Measurements from ENCODE around the gene MYL10. TPM values are rescaled to one million over a fixed set of nuclear protein-coding genes. Genes with fewer than 3 reads are reported as not detected.

MYL10 gene
- polyA plus RNA-seq, 1 donor from 2014 or later, result not detected

DNA sequence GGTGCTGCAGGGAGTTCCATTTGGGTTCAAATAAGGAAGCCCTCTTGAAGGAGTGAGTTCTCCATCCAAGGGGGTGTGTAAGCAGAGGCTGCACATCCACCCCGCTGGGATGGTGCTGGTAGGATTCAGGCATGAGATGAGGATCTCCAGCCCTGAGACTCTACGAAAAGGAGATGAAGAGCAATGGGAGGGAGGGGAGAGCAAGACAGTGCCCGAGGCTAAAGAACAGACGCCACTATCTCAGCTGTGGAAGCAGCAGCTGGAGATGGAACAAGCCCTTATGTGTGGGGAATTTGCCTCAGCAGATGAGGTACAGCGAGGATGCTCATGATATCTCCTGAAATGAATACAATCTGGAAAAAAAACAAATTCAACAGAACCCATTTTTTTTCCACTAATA is 28.1 kb upstream of the MYL10 start:
- no peak overlapping the region for H3K9ac ChIP-seq (ENCODE audit: low read length)
- H3F3A ChIP-seq (ENCODE audit: insufficient read depth, low read length, poor library complexity, severe bottlenecking), result no peaks in the 10 kb centered on the region
- H4K20me1 ChIP-seq (ENCODE audit: insufficient read depth), result no peaks in the 10 kb centered on the region
- no peaks in the 10 kb centered on the region for H3K9me3 ChIP-seq (ENCODE audit: low read length)
- H3K27me3 ChIP-seq (ENCODE audit: insufficient read depth, low read depth, low read length), result no peaks in the 10 kb centered on the region
- H3K9me2 ChIP-seq (ENCODE audit: insufficient read depth, low read length), result no peaks in the 10 kb centered on the region
- H2AFZ ChIP-seq (ENCODE audit: low read depth, low read length), result no peak overlapping the region
- H3K4me2 ChIP-seq (ENCODE audit: low read length), result no peak overlapping the region
- H3K79me2 ChIP-seq (replicated peaks; ENCODE audit: insufficient read depth, low read length), result no peaks in the 10 kb centered on the region
- H3K4me3 ChIP-seq (ENCODE audit: low read length), result no peak overlapping the region
- no peak overlapping the region for H3K27ac ChIP-seq (ENCODE audit: low read length)
- no peaks in the 10 kb centered on the region for H3K36me3 ChIP-seq (ENCODE audit: insufficient read depth, low read length)
- TF ChIP-seq SMC3 (conservative IDR thresholded peaks at IDR 0.05; ENCODE audit: poor library complexity) (no peak), EP300 (conservative IDR thresholded peaks at IDR 0.05; ENCODE audit: poor library complexity, severe bottlenecking) (no peak), MXI1 (conservative IDR thresholded peaks at IDR 0.05; ENCODE audit: poor library complexity, severe bottlenecking) (no peak), POLR2AphosphoS5 (IDR thresholded peaks at IDR 0.05) (no peak), EZH2 (IDR thresholded peaks at IDR 0.05; ENCODE audit: borderline replicate concordance, insufficient read depth, low read length, poor library complexity, severe bottlenecking) (no peak), TAF1 (IDR thresholded peaks at IDR 0.05; ENCODE audit: low read depth) (no peak), RAD21 (conservative IDR thresholded peaks at IDR 0.05) (no peak)
- TF ChIP-seq, protein P1, sequence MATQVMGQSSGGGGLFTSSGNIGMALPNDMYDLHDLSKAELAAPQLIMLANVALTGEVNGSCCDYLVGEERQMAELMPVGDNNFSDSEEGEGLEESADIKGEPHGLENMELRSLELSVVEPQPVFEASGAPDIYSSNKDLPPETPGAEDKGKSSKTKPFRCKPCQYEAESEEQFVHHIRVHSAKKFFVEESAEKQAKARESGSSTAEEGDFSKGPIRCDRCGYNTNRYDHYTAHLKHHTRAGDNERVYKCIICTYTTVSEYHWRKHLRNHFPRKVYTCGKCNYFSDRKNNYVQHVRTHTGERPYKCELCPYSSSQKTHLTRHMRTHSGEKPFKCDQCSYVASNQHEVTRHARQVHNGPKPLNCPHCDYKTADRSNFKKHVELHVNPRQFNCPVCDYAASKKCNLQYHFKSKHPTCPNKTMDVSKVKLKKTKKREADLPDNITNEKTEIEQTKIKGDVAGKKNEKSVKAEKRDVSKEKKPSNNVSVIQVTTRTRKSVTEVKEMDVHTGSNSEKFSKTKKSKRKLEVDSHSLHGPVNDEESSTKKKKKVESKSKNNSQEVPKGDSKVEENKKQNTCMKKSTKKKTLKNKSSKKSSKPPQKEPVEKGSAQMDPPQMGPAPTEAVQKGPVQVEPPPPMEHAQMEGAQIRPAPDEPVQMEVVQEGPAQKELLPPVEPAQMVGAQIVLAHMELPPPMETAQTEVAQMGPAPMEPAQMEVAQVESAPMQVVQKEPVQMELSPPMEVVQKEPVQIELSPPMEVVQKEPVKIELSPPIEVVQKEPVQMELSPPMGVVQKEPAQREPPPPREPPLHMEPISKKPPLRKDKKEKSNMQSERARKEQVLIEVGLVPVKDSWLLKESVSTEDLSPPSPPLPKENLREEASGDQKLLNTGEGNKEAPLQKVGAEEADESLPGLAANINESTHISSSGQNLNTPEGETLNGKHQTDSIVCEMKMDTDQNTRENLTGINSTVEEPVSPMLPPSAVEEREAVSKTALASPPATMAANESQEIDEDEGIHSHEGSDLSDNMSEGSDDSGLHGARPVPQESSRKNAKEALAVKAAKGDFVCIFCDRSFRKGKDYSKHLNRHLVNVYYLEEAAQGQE (IDR thresholded peaks at IDR 0.05; ENCODE audit: borderline replicate concordance), result no peak
- TF ChIP-seq, protein P2, sequence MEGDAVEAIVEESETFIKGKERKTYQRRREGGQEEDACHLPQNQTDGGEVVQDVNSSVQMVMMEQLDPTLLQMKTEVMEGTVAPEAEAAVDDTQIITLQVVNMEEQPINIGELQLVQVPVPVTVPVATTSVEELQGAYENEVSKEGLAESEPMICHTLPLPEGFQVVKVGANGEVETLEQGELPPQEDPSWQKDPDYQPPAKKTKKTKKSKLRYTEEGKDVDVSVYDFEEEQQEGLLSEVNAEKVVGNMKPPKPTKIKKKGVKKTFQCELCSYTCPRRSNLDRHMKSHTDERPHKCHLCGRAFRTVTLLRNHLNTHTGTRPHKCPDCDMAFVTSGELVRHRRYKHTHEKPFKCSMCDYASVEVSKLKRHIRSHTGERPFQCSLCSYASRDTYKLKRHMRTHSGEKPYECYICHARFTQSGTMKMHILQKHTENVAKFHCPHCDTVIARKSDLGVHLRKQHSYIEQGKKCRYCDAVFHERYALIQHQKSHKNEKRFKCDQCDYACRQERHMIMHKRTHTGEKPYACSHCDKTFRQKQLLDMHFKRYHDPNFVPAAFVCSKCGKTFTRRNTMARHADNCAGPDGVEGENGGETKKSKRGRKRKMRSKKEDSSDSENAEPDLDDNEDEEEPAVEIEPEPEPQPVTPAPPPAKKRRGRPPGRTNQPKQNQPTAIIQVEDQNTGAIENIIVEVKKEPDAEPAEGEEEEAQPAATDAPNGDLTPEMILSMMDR (IDR thresholded peaks at IDR 0.05; ENCODE audit: poor library complexity, severe bottlenecking), result no peak

DNA sequence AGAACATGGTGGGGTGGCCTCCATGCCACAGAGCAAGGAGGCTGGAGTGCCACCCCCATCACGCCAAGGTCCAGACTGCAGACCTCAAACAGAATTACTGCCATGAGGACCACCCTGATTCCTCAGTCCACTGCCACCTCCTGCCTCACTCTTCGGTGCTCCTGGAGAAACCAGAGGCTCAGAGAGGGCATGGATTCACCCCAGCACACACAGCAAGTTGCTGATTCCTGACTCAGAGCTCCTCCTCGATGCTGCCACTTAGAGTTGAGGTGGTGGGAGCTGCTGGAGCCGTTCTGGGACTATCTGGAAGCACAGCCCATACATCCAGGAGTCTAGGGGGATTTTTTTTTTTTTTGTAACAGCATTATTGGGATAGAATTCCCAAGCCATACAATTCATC is 22.0 kb upstream of the MYL10 start:
- Histone ChIP-seq H3K4me2 (ENCODE audit: low read length) (no peak overlapping the region), H3K27me3 (ENCODE audit: insufficient read depth, low read depth, low read length) (no peaks in the 10 kb centered on the region), H3K27ac (ENCODE audit: low read length) (no peak overlapping the region), H3K36me3 (ENCODE audit: insufficient read depth, low read length) (no peaks in the 10 kb centered on the region), H3K9me2 (ENCODE audit: insufficient read depth, low read length) (no peaks in the 10 kb centered on the region), H3K9me3 (ENCODE audit: low read length) (no peaks in the 10 kb centered on the region), H3F3A (ENCODE audit: insufficient read depth, low read length, poor library complexity, severe bottlenecking) (no peaks in the 10 kb centered on the region), H2AFZ (ENCODE audit: low read depth, low read length) (no peak overlapping the region), H3K9ac (ENCODE audit: low read length) (no peak overlapping the region), H4K20me1 (ENCODE audit: insufficient read depth) (no peaks in the 10 kb centered on the region), H3K4me3 (ENCODE audit: low read length) (no peak overlapping the region), H3K79me2 (replicated peaks; ENCODE audit: insufficient read depth, low read length) (no peaks in the 10 kb centered on the region)
- TF ChIP-seq TAF1 (IDR thresholded peaks at IDR 0.05; ENCODE audit: low read depth), result no peak
- TF ChIP-seq EZH2 (IDR thresholded peaks at IDR 0.05; ENCODE audit: borderline replicate concordance, insufficient read depth, low read length, poor library complexity, severe bottlenecking), result no peak
- TF ChIP-seq POLR2AphosphoS5 (IDR thresholded peaks at IDR 0.05), result no peak
- no peak for TF ChIP-seq RAD21 (conservative IDR thresholded peaks at IDR 0.05)
- TF ChIP-seq MXI1 (conservative IDR thresholded peaks at IDR 0.05; ENCODE audit: poor library complexity, severe bottlenecking), result no peak
- no peak for TF ChIP-seq SMC3 (conservative IDR thresholded peaks at IDR 0.05; ENCODE audit: poor library complexity)
- TF ChIP-seq, protein P1 (IDR thresholded peaks at IDR 0.05; ENCODE audit: borderline replicate concordance), result no peak
- TF ChIP-seq, protein P2 (IDR thresholded peaks at IDR 0.05; ENCODE audit: poor library complexity, severe bottlenecking), result no peak
- no peak for TF ChIP-seq EP300 (conservative IDR thresholded peaks at IDR 0.05; ENCODE audit: poor library complexity, severe bottlenecking)

Measured in neural cell (in vitro differentiated cells).